NCI-H748 (cell line): ENCODE results near the gene UBQLN4.
A peak's percentile ranks its signal among the peaks of the same experiment; 100 is the strongest.

Experiments used
- DNase-seq: peaks from one replicate; lab custom pipeline; 2025; ENCODE audit not compliant: unreplicated experiment; lab: John Stamatoyannopoulos, UW

The UBQLN4 gene

DNA sequence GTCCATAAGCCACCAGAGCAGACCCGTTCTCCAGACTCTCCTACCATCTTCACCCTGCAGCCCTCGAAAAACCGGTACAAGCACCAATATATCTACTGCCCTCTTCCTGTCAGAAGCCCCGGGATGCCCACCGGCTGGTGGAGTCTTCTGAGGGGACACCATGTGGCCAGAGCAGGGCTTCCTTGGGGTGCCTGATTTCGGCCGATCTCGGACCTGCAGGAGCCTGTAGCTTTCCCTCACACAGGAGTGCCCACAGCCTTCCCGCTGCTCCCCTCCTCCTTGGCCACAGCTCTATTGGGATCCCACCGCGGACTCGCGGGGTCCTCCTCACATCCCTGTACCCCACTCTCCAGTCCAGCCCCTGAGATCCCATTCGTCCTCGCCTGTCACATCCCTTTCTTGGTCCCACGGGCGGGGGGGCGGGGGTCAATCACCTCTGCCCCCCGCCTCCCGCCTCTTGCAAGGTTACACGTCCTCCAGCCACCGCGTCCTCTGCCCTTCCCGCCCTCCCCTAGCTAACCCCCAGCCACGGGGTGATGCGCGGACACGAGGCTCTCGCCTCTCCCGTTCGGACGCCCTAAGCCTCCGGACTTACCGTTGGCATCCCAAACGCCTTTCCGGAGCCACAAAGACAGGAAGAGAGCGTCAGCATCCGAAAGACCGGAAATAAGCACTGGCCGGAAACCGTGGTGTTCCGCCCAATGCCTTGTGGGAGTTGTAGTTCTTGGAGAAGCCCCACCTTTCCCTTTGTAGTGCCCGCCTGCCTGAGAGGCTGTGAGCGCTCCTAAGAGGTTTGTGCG lies 33.1 kb downstream of the UBQLN4 start, which contains the start of gene SSR2:
Gene SSR2 (minus strand): TSS at position 659 of the 800 bp plus-strand sequence. CDS start 784 bp downstream, outside the sequence.
- DNase-seq = peak; percentile 95

DNA sequence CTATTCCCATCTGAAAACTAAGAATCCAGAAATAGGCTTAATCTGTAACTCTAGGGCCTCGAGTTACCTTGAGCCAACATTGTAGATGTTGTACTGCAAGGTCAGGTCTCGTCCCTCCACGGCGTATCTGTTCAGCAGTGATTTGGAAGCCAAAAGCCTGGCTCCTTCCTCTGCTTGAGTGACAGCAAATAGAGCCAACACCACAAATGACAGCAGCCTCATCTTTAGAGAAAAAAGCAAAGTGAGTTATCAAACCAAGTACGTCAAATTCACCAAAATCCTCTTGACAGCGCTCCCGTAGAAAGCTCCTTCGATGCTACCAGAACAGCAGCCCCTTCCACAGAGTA lies 33.7 kb downstream of the UBQLN4 start:
- no peak for DNase-seq

DNA sequence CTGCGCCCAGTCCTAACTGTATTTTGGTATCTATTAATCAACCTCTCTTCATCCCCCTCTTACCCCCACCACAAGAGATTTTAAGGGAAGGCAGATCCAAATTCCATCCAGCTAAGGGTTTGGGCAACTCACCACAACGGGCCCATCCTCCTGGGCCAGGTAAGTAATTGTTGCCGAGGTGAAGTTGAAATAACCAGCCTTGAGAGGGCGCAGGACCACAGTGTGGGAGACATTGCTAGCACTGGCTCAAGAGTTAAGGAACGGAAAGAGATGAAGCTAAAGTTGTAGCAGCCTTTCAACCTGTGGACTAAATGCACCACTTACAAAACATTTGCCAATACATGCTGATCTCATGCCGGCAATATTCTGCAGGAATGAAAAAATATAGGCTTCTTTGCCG lies 38.8 kb downstream of the UBQLN4 start:
- no peak for DNase-seq

DNA sequence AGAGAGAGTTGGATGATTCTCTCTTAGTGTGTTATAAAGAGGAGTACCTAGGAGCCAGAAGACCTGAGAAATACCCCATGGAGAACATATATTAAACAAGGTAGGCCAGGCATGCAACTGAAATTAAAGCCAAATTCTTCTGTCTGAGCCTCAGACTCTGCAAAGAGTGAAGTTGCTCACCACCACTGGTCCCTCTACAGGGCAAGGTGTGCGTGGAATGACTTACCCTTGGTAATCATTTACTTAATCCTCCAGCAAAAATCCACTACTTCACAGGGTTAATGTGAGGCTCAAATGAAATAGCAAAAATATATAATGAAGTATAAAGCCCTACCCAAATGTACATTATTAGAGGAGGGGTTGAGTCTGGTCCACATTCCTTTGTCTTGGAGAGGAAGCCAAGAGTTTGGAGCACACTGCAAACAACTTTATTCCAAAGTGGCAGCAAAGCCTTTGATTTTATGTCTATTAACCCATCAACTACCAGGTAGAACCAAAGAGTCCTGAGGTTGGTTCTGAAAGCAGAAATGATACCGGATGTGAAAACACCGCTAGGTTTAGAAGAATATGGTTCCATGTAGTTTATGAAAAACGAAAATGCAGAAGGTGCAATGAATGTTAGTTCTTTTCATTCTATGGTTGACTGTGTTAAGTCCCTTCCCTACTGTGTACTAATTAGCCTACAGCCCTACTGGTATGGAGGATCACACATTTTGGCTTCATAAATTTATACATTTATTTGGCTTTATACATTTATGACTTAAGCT lies 41.4 kb downstream of the UBQLN4 start:
- no peak for DNase-seq

DNA sequence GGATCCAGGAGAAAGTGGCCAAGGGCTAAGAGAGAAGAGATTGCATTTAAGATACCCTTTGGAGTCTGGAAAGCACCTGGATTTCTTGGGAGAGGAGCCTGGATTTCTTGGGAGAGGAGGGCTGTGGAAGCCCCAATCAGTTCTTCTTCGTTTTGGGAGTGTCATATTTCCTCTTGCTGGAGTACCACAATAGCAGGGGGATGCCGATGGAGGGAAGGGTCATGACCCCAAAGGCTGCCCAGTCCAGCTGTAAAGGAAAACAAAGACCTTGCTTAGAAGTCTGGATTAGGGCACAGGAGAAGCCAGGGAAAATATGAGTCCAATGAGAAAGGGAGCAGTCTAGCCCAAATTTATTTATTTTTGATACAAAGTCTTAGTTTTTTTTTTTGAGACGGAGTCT lies 44.2 kb downstream of the UBQLN4 start:
- DNase-seq = no peak

DNA sequence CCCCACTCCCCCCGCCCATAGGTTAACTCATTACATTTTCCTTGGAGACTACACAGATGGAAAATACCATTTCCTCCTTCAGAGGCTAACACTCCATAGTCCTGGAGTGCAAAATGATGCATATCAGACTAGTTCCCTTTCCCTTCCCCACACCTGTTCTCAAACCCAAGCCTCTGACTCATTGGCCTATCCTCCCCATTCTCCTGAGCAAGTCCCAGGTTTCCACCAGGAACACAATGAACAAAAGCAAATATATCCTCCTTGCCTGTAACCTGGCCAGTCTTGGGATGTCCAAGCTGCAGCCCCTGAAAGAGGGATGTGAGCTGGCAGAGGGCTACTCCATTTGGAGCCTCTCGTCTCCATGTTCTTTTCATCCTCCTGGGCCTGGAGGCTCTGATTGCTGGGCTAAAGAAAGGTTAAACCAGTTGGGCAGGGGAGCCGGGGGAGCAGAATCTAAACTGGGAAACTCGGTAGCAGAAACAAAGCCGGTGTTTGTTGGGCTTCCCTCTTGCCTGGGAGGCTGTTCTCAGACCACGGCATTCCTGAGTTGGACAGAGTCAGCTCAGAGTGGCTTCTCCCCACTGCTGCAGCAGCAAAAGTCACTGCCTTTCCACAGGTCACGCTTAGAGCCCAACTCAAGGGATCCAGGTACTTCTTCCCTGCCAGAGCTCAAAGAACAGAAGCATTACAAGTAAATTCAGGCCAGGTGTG lies 46.8 kb downstream of the UBQLN4 start:
- DNase-seq = no peak

DNA sequence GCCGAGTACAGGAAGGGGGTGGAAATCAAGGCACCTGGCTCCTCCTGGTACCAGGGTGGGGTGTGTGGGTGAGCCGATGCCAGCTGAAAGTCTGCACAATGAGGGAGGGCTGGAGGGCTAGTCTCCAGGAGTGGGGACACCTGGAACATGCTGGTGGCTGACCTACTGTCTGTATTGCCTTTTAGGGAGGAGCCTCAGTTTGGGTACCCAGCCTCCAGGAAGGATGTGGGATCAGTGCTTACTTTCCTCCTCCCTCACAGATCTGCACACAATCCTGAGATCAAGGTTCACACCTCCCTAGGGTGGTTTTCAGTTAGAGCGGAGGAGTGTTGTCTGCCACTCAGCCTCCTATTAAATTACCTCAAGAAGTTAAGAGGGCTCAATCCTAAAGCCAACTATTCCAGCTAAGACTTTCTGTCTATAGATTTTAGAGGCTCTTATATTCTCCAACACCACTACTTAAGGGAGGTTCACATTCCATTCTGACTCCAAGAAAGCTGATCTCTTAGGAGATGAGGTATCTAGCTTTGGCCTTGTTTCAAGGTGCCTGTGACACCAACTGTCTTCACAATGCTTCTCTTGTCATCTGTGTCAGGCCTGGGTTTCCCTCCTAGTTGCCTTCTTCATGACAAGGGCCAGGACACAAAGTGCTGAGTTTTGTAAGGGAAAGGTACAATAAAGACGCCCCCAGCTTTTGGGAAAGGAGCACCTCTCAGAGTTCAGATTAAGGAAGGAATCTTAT lies 48.6 kb downstream of the UBQLN4 start:
- no peak for DNase-seq

DNA sequence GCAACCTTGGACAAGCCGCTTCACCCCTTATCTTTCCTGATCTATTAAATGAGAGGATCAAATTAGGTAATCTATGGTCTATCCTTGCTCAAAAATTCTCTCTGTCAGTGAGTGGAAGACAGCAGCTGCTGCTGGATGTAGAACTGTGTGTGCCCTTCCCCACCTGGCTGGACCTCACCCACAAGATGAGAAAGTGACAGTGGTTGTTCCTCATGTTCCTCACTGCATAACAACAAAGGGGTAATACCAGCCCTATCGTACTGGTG lies 49.7 kb downstream of the UBQLN4 start:
- no peak for DNase-seq

DNA sequence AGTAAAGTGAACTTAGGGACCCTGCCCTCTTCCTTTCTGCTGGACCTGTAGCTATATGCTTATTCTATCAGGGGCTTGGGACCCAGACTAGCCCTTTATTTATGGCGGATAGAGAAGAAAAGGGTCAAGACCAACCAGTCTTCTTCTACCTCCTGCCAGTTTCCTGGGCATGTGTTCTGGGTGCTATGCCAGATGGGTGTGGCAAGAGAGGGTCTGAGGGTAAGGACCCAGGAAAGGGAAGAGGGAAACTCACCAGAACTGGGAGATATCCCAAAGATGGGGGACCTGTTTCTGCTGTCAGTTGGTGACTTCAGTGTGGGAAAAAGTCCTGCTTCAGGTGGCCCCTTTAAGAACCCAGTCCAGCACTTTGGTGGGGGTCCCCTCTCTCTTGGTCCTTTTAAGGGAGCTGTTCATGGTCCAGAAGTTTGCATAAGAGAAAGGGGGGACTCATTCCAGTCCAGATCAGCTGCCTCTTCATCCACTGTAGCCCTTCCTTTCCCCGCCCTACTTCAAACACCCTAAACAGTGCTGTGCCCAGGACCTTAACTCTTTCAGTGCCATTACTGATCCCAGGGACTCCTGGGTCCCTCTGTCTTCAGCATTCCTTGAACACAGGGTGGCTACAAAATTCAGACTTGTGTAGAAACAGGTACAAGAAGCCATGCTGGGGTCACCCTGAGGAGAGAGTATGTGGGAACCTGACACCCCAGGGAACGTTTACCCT lies 51.2 kb downstream of the UBQLN4 start:
- DNase-seq = no peak

DNA sequence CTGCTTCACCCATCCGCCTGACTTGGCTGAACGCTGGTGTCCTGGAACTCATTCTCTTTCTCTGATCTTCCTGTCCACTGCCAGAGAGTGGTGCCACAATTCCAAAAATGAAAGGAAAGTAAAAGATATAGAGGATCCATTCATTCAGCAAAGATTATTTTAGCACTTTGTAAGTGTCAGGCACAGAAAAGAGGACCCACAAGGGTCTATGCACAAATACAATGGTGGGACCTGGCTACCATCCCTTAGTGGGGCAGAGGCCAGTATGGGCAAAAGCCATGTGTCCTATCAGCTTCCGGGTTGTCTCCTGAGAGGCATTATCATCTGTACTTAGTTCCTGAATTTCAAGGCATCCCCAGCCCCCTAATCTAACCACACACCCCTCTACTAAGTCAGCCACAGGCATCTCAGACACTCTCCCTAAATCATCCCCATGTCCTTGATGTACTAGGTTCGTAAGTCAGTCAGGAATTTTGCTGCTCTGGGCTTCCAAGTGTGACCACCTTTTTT lies 51.9 kb downstream of the UBQLN4 start:
- no peak for DNase-seq

DNA sequence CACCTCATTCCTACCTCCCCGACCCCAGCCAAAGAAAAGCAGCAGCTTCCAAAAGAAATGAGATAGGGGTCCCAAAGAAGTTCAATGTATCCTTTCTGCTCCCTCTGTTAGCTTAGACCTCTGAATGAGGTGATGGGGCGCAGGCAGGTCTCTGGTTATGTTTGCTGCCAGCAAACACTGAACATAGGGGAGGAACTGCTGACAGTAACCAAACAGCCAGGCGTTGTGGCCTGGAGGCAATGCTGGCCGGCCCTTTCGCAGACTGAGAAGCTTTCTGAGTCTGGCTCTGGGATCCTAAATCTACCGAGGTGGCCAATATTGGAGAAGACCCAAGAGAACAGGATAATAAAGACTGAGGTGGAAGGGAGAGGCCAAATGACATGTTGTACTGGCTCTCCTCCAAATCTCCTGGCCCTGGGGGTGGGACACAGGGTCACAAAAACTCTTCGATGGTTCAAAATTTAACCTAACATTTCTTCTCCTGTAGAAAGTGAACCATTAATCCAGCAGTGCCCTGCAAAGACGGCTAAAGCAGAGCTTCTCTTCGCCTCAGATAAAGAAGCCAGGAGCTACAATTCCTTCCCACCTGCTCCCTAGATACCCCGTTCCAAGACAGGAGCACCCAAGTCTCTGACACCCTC lies 52.5 kb downstream of the UBQLN4 start:
- no peak for DNase-seq

DNA sequence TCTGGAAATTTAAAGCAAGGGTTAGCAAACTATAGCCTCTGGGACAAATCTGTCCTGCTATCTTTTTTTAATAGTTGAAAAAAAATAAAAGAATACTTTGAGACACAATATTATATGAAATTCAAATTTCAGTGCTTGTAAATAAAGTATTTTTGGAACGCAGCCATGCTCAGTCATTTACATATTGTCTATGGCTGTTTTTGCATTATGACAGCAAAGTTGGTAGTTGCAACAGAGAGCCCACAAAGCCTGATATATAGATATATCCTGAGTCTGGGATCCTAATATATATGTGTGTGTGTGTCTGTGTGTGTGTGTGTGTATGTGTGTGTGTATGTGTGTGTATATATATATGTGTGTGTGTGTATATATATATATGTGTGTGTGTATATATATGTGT lies 53.6 kb downstream of the UBQLN4 start:
- no peak for DNase-seq

DNA sequence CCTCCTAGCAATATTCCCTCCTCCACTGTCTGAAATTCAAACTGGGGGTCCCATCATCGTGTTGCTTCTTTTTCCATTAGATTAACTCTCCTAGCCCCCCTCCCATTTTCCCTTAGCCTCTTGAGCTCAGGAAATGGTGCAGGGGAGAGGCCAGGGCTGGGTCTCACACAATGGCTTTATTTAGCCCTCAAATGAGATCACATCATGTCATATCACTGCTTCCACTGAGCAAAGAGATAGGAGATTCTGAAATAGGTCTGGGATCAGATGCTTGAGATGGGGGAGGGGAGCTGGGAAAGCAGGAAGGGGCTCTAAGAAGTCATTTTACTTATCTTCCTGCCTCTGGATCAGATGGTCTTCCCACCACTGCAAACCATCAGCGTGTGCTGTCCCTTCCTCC lies 57.4 kb downstream of the UBQLN4 start:
- DNase-seq = no peak

DNA sequence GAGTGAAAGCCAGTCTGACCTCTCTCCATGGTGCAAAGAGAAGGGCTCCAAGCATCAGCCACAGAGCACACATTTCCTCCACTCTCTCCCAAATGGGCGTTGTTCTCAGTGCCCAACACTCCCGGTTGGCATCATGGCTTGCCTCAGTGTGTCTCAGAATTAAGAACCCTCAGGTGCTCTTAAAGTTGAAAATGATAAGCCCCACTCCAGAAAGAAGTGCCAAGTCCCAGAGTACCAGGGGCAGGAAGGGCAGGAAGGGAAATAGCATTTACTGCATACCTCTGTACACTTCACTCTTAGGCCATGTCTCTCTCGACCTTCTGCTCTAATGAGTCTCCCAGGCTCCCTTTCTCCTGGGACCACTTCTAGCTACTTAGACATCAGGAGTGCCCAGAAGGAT lies 60.0 kb downstream of the UBQLN4 start:
- no peak for DNase-seq

DNA sequence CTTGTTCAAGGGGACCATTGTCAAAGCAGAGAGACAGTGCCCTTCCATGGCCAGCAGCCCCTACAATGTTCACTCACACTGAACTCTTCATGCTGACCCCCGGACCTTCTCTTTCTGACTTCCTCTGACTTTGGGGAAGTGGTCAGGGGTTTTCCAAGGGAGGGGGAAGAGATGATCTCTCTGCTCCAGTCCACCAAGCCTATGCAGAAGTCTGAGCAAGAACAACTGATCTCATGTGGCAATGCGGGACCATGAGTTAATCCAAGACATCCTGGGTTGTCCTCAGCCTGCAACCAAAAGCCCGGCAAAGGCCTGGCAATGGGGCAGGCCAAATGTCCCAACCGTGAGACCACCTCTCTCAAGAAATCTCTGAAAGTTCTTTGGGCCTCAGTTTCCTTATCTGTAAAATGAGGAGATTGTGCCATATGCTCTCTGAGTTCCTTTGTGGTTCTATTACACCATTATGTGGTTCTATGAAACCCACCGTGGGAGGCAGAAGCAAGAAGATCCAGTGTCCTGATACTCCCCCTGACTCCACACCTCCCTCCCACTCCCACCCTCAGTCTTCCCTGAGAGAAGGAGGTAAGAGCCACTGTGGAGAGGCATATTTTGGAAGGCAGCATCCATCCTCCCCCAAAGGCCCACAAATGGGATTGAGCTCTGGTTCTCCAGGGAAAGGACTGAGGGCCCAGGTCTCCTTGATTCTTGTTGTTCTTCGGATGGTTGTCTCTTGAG lies 63.4 kb downstream of the UBQLN4 start:
- no peak for DNase-seq

DNA sequence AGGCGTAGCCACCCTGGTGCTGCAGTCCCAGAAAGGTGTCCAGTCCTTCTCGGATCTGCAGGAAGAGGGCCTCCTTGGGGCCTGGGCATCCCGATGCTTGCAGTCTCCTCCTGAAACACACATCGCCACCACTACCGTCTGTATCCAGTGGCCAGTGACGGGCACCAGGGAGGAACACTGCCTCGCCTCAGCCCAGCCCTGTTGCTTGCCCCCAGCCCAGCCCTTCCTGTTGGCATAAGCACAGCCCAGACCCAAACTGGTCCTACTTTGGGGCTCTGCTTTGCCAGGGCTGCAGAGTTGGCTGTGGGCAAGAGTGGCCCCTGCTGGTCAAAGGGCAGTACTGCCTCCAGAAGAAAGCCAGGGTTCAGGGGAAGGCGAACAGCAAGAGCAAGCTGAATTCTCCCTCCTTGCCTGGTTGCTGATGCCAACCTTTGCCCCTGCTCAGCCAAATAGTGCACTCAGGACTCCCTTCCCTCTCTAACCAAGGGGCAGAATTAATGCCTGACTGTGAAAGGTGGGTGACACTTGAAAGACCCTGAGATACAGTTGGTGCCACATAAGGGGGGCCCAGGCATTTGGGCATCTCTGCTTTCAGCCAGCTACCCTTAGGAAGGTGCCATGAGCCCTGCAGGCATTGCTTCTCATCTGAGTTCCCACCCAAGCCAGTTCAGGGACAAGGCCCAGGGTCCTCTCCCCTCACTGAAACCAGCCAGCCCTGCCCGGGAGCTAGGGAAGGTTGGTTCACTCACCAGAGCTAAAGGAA lies 64.2 kb downstream of the UBQLN4 start:
- peak; percentile 57 for DNase-seq
